Measurements from ENCODE around the gene USO1.
"Not testable (repeated sequence)": the region's sequence is repeated elsewhere in the genome, so short reads cannot be mapped to it uniquely, and the experiment has no call there.

DNA sequence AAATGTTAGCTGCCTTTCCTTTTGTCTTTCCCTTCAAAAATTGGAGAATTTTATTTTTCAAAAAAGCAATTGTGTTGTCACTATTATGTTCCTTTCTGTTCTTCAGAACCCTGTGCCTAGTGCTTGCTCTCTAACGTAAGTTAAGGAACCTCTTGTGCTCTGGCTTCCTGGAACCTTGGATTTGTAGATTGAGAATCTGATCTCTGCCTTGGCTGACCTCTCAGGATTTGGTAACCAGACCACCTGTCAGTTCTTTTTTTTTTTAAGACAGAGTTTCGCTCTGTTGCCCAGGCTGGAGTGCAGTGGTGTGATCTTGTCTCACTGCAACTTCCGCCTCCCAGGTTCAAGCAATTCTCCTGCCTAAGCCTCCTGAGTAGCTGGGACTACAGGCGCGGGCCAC, 32.3 kb upstream of the USO1 start:
- not testable (repeated sequence) for TF ChIP-seq ARNTL (CRISPR knock-in tag; IDR thresholded peaks at IDR 0.05; ENCODE audit: borderline replicate concordance, low read depth); ISL1 (CRISPR knock-in tag; IDR thresholded peaks at IDR 0.05); CSRNP3 (CRISPR knock-in tag; IDR thresholded peaks at IDR 0.05); ZC3H10 (CRISPR knock-in tag; IDR thresholded peaks at IDR 0.05); CSDC2 (CRISPR knock-in tag; IDR thresholded peaks at IDR 0.05); RARB (CRISPR knock-in tag; IDR thresholded peaks at IDR 0.05); SNAI2 (CRISPR knock-in tag; IDR thresholded peaks at IDR 0.05); ZNF8 (CRISPR knock-in tag; IDR thresholded peaks at IDR 0.05); GLIS3 (CRISPR knock-in tag; IDR thresholded peaks at IDR 0.05); ZFP30 (CRISPR knock-in tag; IDR thresholded peaks at IDR 0.05); ZNF565 (CRISPR knock-in tag; conservative IDR thresholded peaks at IDR 0.05; ENCODE audit: low read depth); TOX (CRISPR knock-in tag; IDR thresholded peaks at IDR 0.05; ENCODE audit: borderline replicate concordance)
- TF ChIP-seq, protein P1, sequence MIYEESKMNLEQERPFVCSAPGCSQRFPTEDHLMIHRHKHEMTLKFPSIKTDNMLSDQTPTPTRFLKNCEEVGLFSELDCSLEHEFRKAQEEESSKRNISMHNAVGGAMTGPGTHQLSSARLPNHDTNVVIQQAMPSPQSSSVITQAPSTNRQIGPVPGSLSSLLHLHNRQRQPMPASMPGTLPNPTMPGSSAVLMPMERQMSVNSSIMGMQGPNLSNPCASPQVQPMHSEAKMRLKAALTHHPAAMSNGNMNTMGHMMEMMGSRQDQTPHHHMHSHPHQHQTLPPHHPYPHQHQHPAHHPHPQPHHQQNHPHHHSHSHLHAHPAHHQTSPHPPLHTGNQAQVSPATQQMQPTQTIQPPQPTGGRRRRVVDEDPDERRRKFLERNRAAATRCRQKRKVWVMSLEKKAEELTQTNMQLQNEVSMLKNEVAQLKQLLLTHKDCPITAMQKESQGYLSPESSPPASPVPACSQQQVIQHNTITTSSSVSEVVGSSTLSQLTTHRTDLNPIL (CRISPR knock-in tag; IDR thresholded peaks at IDR 0.05; ENCODE audit: low read depth), result not testable (repeated sequence)
